ENCODE measurements around the gene DENND5A. TPM values are rescaled to one million over a fixed set of nuclear protein-coding genes. Genes with fewer than 3 reads are reported as not detected.
"Not testable (repeated sequence)": the region's sequence is repeated elsewhere in the genome, so short reads cannot be mapped to it uniquely, and the experiment has no call there.

The DENND5A gene
- total RNA-seq, 1 donor from 2014 or later: 52.7 TPM

DNA sequence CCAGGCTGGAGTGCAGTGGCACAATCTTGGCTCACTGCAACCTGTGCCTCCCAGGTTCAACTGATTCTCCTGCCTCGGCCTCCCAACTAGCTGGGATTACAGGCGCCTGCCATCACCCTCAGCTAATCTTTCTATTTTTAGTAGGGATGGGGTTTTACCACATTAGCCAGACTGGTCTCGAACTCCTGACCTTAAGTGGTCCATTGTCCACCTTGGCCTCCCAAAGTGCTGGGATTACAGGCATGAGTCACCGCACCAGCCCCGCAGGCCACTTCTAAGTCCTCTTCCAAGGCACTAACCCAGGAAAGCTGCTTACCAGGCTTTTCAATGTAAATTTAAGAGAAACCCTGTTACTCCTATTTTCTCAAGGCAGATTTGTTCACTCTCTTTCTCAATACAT, 50.4 kb downstream of the DENND5A start:
- Histone ChIP-seq H3K4me3 (ENCODE audit: low read depth, low read length) (no peak overlapping the region), H3K36me3 (ENCODE audit: control insufficient read depth, insufficient read depth, low read length) (no peaks in the 10 kb centered on the region), H3K27me3 (ENCODE audit: control insufficient read depth, insufficient read depth, low read length) (no peaks in the 10 kb centered on the region)
- TF ChIP-seq, protein P1, sequence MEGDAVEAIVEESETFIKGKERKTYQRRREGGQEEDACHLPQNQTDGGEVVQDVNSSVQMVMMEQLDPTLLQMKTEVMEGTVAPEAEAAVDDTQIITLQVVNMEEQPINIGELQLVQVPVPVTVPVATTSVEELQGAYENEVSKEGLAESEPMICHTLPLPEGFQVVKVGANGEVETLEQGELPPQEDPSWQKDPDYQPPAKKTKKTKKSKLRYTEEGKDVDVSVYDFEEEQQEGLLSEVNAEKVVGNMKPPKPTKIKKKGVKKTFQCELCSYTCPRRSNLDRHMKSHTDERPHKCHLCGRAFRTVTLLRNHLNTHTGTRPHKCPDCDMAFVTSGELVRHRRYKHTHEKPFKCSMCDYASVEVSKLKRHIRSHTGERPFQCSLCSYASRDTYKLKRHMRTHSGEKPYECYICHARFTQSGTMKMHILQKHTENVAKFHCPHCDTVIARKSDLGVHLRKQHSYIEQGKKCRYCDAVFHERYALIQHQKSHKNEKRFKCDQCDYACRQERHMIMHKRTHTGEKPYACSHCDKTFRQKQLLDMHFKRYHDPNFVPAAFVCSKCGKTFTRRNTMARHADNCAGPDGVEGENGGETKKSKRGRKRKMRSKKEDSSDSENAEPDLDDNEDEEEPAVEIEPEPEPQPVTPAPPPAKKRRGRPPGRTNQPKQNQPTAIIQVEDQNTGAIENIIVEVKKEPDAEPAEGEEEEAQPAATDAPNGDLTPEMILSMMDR (IDR thresholded peaks at IDR 0.05; ENCODE audit: insufficient read depth, low read length, poor library complexity, severe bottlenecking): no peak
- DNase-seq (ENCODE audit: low read depth): no peak

DNA sequence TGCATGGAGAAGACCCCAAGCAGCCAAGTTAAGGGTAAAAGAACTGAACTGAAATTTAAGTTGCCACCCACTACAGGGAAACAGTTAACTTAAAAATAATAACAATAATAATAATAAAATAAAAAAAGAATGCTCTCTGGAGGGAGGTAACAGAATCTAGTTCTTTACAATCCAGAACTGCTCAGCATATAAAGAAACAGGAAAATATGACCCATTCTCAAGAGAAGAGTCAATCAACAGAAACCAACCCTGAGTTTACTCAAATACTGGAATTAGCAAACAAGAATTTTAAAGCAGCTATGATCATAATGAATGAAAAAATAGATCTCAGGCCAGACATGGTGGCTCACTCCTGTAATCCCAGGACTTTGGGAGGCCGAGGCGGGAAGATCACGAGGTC, 53.8 kb downstream of the DENND5A start:
- Histone ChIP-seq H3K36me3 (ENCODE audit: control insufficient read depth, insufficient read depth, low read length) (no peaks in the 10 kb centered on the region), H3K4me3 (ENCODE audit: low read depth, low read length) (no peak overlapping the region), H3K27me3 (ENCODE audit: control insufficient read depth, insufficient read depth, low read length) (no peaks in the 10 kb centered on the region)
- no peak for DNase-seq (ENCODE audit: low read depth)
- TF ChIP-seq, protein P1 (IDR thresholded peaks at IDR 0.05; ENCODE audit: insufficient read depth, low read length, poor library complexity, severe bottlenecking): no peak

DNA sequence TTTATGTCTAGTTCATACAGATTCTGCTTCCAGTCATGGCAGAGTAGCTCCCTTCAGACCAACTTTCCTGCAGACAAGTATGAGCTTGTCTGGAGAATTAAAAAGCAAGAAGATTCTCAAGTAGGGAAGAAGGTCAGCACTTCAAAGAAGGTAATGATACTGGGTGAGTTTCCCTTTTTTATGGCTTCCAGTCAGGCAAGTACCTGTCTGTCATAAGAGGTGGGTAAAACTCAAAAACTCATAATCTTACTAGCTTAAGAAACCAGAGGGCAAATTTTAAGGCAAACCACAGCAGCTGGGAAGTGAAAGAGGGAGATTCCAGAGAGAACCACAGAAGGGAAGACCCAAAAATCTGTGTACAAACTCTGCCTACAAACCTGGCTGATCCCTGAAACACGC, 54.2 kb downstream of the DENND5A start:
- no peaks in the 10 kb centered on the region for H3K36me3 ChIP-seq (ENCODE audit: control insufficient read depth, insufficient read depth, low read length)
- H3K27me3 ChIP-seq (ENCODE audit: control insufficient read depth, insufficient read depth, low read length): no peaks in the 10 kb centered on the region
- DNase-seq (ENCODE audit: low read depth): no peak
- no peak overlapping the region for H3K4me3 ChIP-seq (ENCODE audit: low read depth, low read length)
- TF ChIP-seq, protein P1 (IDR thresholded peaks at IDR 0.05; ENCODE audit: insufficient read depth, low read length, poor library complexity, severe bottlenecking): no peak

DNA sequence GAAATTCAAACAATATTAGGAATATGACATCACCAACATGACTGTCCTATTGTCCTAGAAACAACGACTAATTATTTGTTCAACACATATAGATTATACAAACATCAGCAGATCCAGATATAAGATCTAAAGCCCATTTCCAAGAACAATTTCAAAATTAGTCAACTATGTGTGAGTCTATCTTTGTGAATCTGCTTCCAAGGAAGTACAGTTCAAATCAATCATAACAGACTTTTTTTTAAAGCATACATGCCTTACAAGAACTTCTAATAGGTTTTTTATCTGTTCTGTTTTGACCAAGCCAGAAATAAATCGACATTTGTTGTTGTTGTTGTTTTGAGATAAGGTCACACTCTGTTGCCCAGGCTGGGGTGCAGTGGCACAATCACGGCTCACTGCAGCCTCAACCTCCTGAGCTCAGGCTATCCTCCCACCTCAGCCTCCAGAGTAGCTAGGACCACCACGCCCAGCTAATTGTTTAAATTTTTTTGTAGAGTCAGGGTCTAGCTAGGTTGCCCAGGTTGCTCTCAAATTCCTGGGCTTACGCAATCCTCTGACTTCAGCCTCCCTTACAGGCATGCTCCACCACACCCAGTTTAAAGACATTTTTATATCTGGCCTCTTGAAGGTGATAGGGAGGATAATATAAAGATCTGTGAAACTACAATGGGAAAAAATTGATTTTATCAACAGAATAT, 54.8 kb downstream of the DENND5A start:
- no peak for DNase-seq (ENCODE audit: low read depth)

DNA sequence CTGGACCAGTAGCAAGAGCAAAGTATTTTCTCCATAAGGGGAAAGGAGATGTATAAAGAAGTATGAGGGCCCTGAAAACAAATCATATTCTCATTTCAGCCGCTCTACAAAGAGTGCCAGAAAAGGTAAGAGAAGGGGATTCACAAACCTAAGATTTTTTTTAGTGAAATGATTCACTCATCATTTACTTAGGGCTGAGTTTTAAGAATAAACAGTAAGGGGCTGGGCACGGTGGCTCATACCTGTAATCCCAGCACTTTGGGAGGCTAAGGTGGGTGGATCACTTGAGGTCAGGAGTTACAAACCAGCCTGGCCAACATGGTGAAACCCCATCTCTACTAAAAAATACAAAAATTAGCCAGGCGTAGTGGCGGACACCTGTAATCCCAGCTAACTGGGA, 55.5 kb downstream of the DENND5A start:
- not testable (repeated sequence) for H3K36me3 ChIP-seq (ENCODE audit: control insufficient read depth, insufficient read depth, low read length); H3K27me3 ChIP-seq (ENCODE audit: control insufficient read depth, insufficient read depth, low read length); DNase-seq (ENCODE audit: low read depth); H3K4me3 ChIP-seq (ENCODE audit: low read depth, low read length)

More for the DNA sequence above, 54.8 kb downstream of the DENND5A start:
- TF ChIP-seq, protein P1 (IDR thresholded peaks at IDR 0.05; ENCODE audit: insufficient read depth, low read length, poor library complexity, severe bottlenecking): no peak
- H3K36me3 ChIP-seq (ENCODE audit: control insufficient read depth, insufficient read depth, low read length): no peaks in the 10 kb centered on the region
- no peaks in the 10 kb centered on the region for H3K27me3 ChIP-seq (ENCODE audit: control insufficient read depth, insufficient read depth, low read length)
- no peak overlapping the region for H3K4me3 ChIP-seq (ENCODE audit: low read depth, low read length)

DNA sequence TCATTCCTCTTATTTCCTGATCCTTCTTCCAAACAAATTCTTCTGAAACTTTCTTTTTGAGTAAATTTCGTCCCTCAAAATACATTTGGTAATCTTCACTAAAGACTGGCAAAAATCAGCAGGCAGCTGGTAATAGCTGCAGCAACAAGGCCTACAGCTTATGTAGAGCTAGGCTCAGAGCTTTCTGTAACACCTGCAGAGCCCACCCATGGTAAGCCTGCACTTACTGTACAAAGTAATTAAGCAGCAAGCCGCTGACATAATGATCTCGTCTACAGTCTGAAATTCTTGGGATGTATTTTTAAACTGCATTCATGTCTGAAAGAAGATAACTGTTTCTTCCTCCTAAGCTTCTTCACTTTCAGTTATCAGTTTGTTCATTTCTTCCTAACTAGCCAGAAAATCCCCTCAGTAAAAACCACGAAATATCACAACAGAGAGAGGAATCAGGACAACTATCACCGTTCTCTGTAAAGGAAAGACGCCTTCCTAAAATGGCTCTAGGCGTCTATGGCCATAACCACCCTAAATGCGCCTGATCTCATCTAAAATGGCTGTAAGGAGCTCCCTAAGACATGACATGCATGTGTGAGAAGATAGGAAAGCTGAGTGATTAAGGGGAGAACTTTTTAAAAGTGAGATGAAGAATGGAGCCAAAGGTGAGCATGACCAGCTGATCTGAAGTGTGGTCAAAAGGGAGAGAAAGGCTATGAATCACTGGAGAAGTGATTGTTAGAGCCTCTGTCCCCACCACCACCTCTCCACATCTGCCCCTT, 56.2 kb downstream of the DENND5A start:
- Histone ChIP-seq H3K36me3 (ENCODE audit: control insufficient read depth, insufficient read depth, low read length) (no peaks in the 10 kb centered on the region), H3K27me3 (ENCODE audit: control insufficient read depth, insufficient read depth, low read length) (no peaks in the 10 kb centered on the region), H3K4me3 (ENCODE audit: low read depth, low read length) (no peak overlapping the region)
- TF ChIP-seq, protein P1 (IDR thresholded peaks at IDR 0.05; ENCODE audit: insufficient read depth, low read length, poor library complexity, severe bottlenecking): no peak
- DNase-seq (ENCODE audit: low read depth): no peak
